DND-41 (cell line): ENCODE data around the gene SDR42E1.

Experiments used
- ATAC-seq: fragments of 200-7000 bp; cut with Tn5 transposase; 3 replicates; pipeline ENCODE4 v1.9.1; 2021; ENCODE audit warnings: low read depth; ENCODE audit not compliant: insufficient read depth
- DNase-seq: peaks from one replicate; pipeline ENCODE4 v3.0.0-alpha.2; 2020
- H2AFZ ChIP-seq: 2 replicates; pipeline ENCODE4 v1.6.0; 2012; ENCODE audit warnings: low read depth, low read length
- H3K27ac ChIP-seq: 2 replicates; pipeline ENCODE4 v1.5.1; 2012; ENCODE audit warnings: low read length, inconsistent platforms
- H3K27me3 ChIP-seq: fragments of 200-600 bp; sonication (generic); 2 replicates; pipeline ENCODE4 v1.6.0; 2012; ENCODE audit warnings: low read length, mild to moderate bottlenecking, inconsistent platforms; ENCODE audit not compliant: insufficient read depth, poor library complexity
- H3K36me3 ChIP-seq: 2 replicates; pipeline ENCODE4 v1.5.1; 2012; ENCODE audit warnings: low read length, inconsistent platforms; ENCODE audit not compliant: insufficient read depth
- H3K4me1 ChIP-seq: 2 replicates; pipeline ENCODE4 v1.5.1; 2012; ENCODE audit warnings: mild to moderate bottlenecking, low read length; ENCODE audit not compliant: insufficient read depth
- H3K4me2 ChIP-seq: 2 replicates; pipeline ENCODE4 v1.6.0; 2012; ENCODE audit warnings: mild to moderate bottlenecking, moderate library complexity, low read length, inconsistent platforms; ENCODE audit not compliant: insufficient read depth
- H3K4me3 ChIP-seq, 2 experiments: fragments of 200-600 bp in 1 of 2; shearing (Covaris generic) in 1 of 2; 2 replicates each; pipeline ENCODE4 v1.5.1; 2012 to 2016; ENCODE audit warnings: inconsistent platforms in 2 of 2, low read length in 2 of 2, mild to moderate bottlenecking in 2 of 2, low read depth in 1 of 2, moderate library complexity in 1 of 2
- H3K79me2 ChIP-seq: 2 replicates; pipeline ENCODE4 v1.6.0; 2012; ENCODE audit warnings: low read length, inconsistent platforms; ENCODE audit not compliant: insufficient read depth
- H3K9ac ChIP-seq: 2 replicates; pipeline ENCODE4 v1.6.0; 2012; ENCODE audit warnings: low read depth, mild to moderate bottlenecking, inconsistent platforms, low read length, moderate library complexity
- H3K9me3 ChIP-seq: 2 replicates; pipeline ENCODE4 v1.5.1; 2012; ENCODE audit warnings: low read length, moderate library complexity, mild to moderate bottlenecking, inconsistent platforms; ENCODE audit not compliant: insufficient read depth, severe bottlenecking
- H4K20me1 ChIP-seq: 2 replicates; pipeline ENCODE4 v1.6.0; 2012; ENCODE audit warnings: low read length; ENCODE audit not compliant: insufficient read depth
- CTCF ChIP-seq: IDR thresholded peaks from 2 replicates; pipeline ENCODE4 v1.5.1; 2012; ENCODE audit warnings: borderline replicate concordance, low read length, moderate library complexity, mild to moderate bottlenecking; ENCODE audit not compliant: poor library complexity, severe bottlenecking; ENCODE audit errors: extremely low read depth
- EZH2 ChIP-seq: IDR thresholded peaks from 3 replicates; pipeline ENCODE4 v1.6.1; 2012; ENCODE audit warnings: borderline replicate concordance, low read depth, mild to moderate bottlenecking, moderate library complexity, low read length, inconsistent platforms; ENCODE audit not compliant: severe bottlenecking

Gene SDR42E1

GRCh38 chr16:81940781-81941560 is 70.3 kb downstream of the SDR42E1 start:
- no peaks in the 10 kb centered on the region for H3K36me3 ChIP-seq
- peak; percentile 65 for TF ChIP-seq CTCF
- no peak for TF ChIP-seq EZH2
- H3K4me2 ChIP-seq = no peak overlapping the region
- no peaks in the 10 kb centered on the region for H3K4me1 ChIP-seq
- H3K79me2 ChIP-seq = no peaks in the 10 kb centered on the region
- H3K27me3 ChIP-seq = peaks cover 11% of the 10 kb centered on the region
- H4K20me1 ChIP-seq = no peaks in the 10 kb centered on the region
- no peak overlapping the region for H2AFZ ChIP-seq
- no peak overlapping the region for H3K4me3 ChIP-seq
- ATAC-seq = peak; percentile 47; the same call in 1 of the 3 replicates
- no peak for DNase-seq
- H3K27ac ChIP-seq = no peak overlapping the region
- H3K9ac ChIP-seq = no peak overlapping the region
- H3K9me3 ChIP-seq = no peaks in the 10 kb centered on the region

GRCh38 chr16:81939164-81940056 is 71.9 kb downstream of the SDR42E1 start:
- Histone ChIP-seq H3K79me2 (no peaks in the 10 kb centered on the region), H3K27ac (no peak overlapping the region), H2AFZ (no peak overlapping the region), H3K4me1 (no peaks in the 10 kb centered on the region), H3K4me3 (no peak overlapping the region), H3K9ac (no peak overlapping the region), H3K36me3 (no peaks in the 10 kb centered on the region), H3K27me3 (peaks cover 11% of the 10 kb centered on the region), H3K4me2 (no peak overlapping the region), H4K20me1 (no peaks in the 10 kb centered on the region), H3K9me3 (no peaks in the 10 kb centered on the region)
- no peak for DNase-seq
- ATAC-seq = no peak
- TF ChIP-seq EZH2 (no peak), CTCF (no peak)
